Measurements from ENCODE around the gene HIKESHI.

HIKESHI gene

GRCh38 chr11:86370922-86371594 lies 69.0 kb downstream of the HIKESHI start:
- Histone ChIP-seq H3K27ac (ENCODE audit: insufficient read depth, low read length, poor library complexity, severe bottlenecking) (no peak overlapping the region), H3K4me1 (ENCODE audit: control insufficient read depth, insufficient read depth, low read length, poor library complexity, severe bottlenecking) (no peaks in the 10 kb centered on the region), H3K36me3 (ENCODE audit: control insufficient read depth, insufficient read depth, low read length) (no peaks in the 10 kb centered on the region), H3K27me3 (replicated peaks; ENCODE audit: control insufficient read depth, insufficient read depth, low read length, poor library complexity, severe bottlenecking) (no peaks in the 10 kb centered on the region), H3K4me3 (ENCODE audit: insufficient read depth, low read depth, low read length, poor library complexity, severe bottlenecking) (no peak overlapping the region), H3K9me3 (ENCODE audit: control insufficient read depth, low read length) (no peaks in the 10 kb centered on the region)
- DNase-seq: no peak

- no peaks in the 10 kb centered on the region for H3K36me3 ChIP-seq (ENCODE audit: control insufficient read depth, insufficient read depth, low read length)
- no peaks in the 10 kb centered on the region for H3K9me3 ChIP-seq (ENCODE audit: control insufficient read depth, low read length)
- H3K27ac ChIP-seq (ENCODE audit: insufficient read depth, low read length, poor library complexity, severe bottlenecking): no peak overlapping the region
- no peak overlapping the region for H3K4me3 ChIP-seq (ENCODE audit: insufficient read depth, low read depth, low read length, poor library complexity, severe bottlenecking)
- no peaks in the 10 kb centered on the region for H3K4me1 ChIP-seq (ENCODE audit: control insufficient read depth, insufficient read depth, low read length, poor library complexity, severe bottlenecking)
- no peak for DNase-seq
- H3K27me3 ChIP-seq (replicated peaks; ENCODE audit: control insufficient read depth, insufficient read depth, low read length, poor library complexity, severe bottlenecking): no peaks in the 10 kb centered on the region
These were observed 70.0 kb downstream of the HIKESHI start for GRCh38 chr11:86372041-86372440.

- Histone ChIP-seq H3K36me3 (ENCODE audit: control insufficient read depth, insufficient read depth, low read length) (no peaks in the 10 kb centered on the region), H3K27ac (ENCODE audit: insufficient read depth, low read length, poor library complexity, severe bottlenecking) (no peak overlapping the region), H3K27me3 (replicated peaks; ENCODE audit: control insufficient read depth, insufficient read depth, low read length, poor library complexity, severe bottlenecking) (no peaks in the 10 kb centered on the region), H3K4me3 (ENCODE audit: insufficient read depth, low read depth, low read length, poor library complexity, severe bottlenecking) (no peak overlapping the region), H3K4me1 (ENCODE audit: control insufficient read depth, insufficient read depth, low read length, poor library complexity, severe bottlenecking) (no peaks in the 10 kb centered on the region), H3K9me3 (ENCODE audit: control insufficient read depth, low read length) (no peaks in the 10 kb centered on the region)
- DNase-seq: no peak
These were observed 70.5 kb downstream of the HIKESHI start for GRCh38 chr11:86372586-86372985.

GRCh38 chr11:86374069-86374468 lies 72.0 kb downstream of the HIKESHI start:
- Histone ChIP-seq H3K27me3 (replicated peaks; ENCODE audit: control insufficient read depth, insufficient read depth, low read length, poor library complexity, severe bottlenecking) (no peaks in the 10 kb centered on the region), H3K4me1 (ENCODE audit: control insufficient read depth, insufficient read depth, low read length, poor library complexity, severe bottlenecking) (no peaks in the 10 kb centered on the region), H3K9me3 (ENCODE audit: control insufficient read depth, low read length) (no peaks in the 10 kb centered on the region), H3K27ac (ENCODE audit: insufficient read depth, low read length, poor library complexity, severe bottlenecking) (no peak overlapping the region), H3K4me3 (ENCODE audit: insufficient read depth, low read depth, low read length, poor library complexity, severe bottlenecking) (no peak overlapping the region), H3K36me3 (ENCODE audit: control insufficient read depth, insufficient read depth, low read length) (no peaks in the 10 kb centered on the region)
- DNase-seq: no peak

GRCh38 chr11:86374586-86374985 lies 72.5 kb downstream of the HIKESHI start, which contains the start of gene CCDC81:
TSS of gene CCDC81 (plus strand) at chr11:86374887. CDS start at chr11:86375164, 277 bp downstream.
- H3K27ac ChIP-seq (ENCODE audit: insufficient read depth, low read length, poor library complexity, severe bottlenecking): no peak within 1 kb of the TSS
- no peak within 1 kb of the TSS for H3K4me3 ChIP-seq (ENCODE audit: insufficient read depth, low read depth, low read length, poor library complexity, severe bottlenecking)
- no peaks in the 10 kb centered on the region for H3K36me3 ChIP-seq (ENCODE audit: control insufficient read depth, insufficient read depth, low read length)
- no peak for DNase-seq
- H3K9me3 ChIP-seq (ENCODE audit: control insufficient read depth, low read length): no peaks in the 10 kb centered on the region
- H3K4me1 ChIP-seq (ENCODE audit: control insufficient read depth, insufficient read depth, low read length, poor library complexity, severe bottlenecking): no peaks in the 10 kb centered on the region
- H3K27me3 ChIP-seq (replicated peaks; ENCODE audit: control insufficient read depth, insufficient read depth, low read length, poor library complexity, severe bottlenecking): no peaks in the 10 kb centered on the region

- DNase-seq: no peak
- Histone ChIP-seq H3K27ac (ENCODE audit: insufficient read depth, low read length, poor library complexity, severe bottlenecking) (no peak overlapping the region), H3K9me3 (ENCODE audit: control insufficient read depth, low read length) (no peaks in the 10 kb centered on the region), H3K4me3 (ENCODE audit: insufficient read depth, low read depth, low read length, poor library complexity, severe bottlenecking) (no peak overlapping the region), H3K36me3 (ENCODE audit: control insufficient read depth, insufficient read depth, low read length) (no peaks in the 10 kb centered on the region), H3K4me1 (ENCODE audit: control insufficient read depth, insufficient read depth, low read length, poor library complexity, severe bottlenecking) (no peaks in the 10 kb centered on the region), H3K27me3 (replicated peaks; ENCODE audit: control insufficient read depth, insufficient read depth, low read length, poor library complexity, severe bottlenecking) (no peaks in the 10 kb centered on the region)
These were observed 75.9 kb downstream of the HIKESHI start for GRCh38 chr11:86377972-86378371.

GRCh38 chr11:86380295-86381059 lies 78.4 kb downstream of the HIKESHI start:
- Histone ChIP-seq H3K9me3 (ENCODE audit: control insufficient read depth, low read length) (no peaks in the 10 kb centered on the region), H3K27me3 (replicated peaks; ENCODE audit: control insufficient read depth, insufficient read depth, low read length, poor library complexity, severe bottlenecking) (no peaks in the 10 kb centered on the region), H3K36me3 (ENCODE audit: control insufficient read depth, insufficient read depth, low read length) (no peaks in the 10 kb centered on the region), H3K4me3 (ENCODE audit: insufficient read depth, low read depth, low read length, poor library complexity, severe bottlenecking) (no peak overlapping the region), H3K4me1 (ENCODE audit: control insufficient read depth, insufficient read depth, low read length, poor library complexity, severe bottlenecking) (no peaks in the 10 kb centered on the region), H3K27ac (ENCODE audit: insufficient read depth, low read length, poor library complexity, severe bottlenecking) (no peak overlapping the region)
- no peak for DNase-seq

- H3K9me3 ChIP-seq (ENCODE audit: control insufficient read depth, low read length): no peaks in the 10 kb centered on the region
- no peak overlapping the region for H3K4me3 ChIP-seq (ENCODE audit: insufficient read depth, low read depth, low read length, poor library complexity, severe bottlenecking)
- no peaks in the 10 kb centered on the region for H3K36me3 ChIP-seq (ENCODE audit: control insufficient read depth, insufficient read depth, low read length)
- H3K27me3 ChIP-seq (replicated peaks; ENCODE audit: control insufficient read depth, insufficient read depth, low read length, poor library complexity, severe bottlenecking): no peaks in the 10 kb centered on the region
- no peak overlapping the region for H3K27ac ChIP-seq (ENCODE audit: insufficient read depth, low read length, poor library complexity, severe bottlenecking)
- no peaks in the 10 kb centered on the region for H3K4me1 ChIP-seq (ENCODE audit: control insufficient read depth, insufficient read depth, low read length, poor library complexity, severe bottlenecking)
- DNase-seq: no peak
These were observed 81.3 kb downstream of the HIKESHI start for GRCh38 chr11:86383041-86383955.

GRCh38 chr11:86386283-86386682 lies 84.2 kb downstream of the HIKESHI start:
- no peak for DNase-seq
- no peaks in the 10 kb centered on the region for H3K27me3 ChIP-seq (replicated peaks; ENCODE audit: control insufficient read depth, insufficient read depth, low read length, poor library complexity, severe bottlenecking)
- no peaks in the 10 kb centered on the region for H3K4me1 ChIP-seq (ENCODE audit: control insufficient read depth, insufficient read depth, low read length, poor library complexity, severe bottlenecking)
- H3K27ac ChIP-seq (ENCODE audit: insufficient read depth, low read length, poor library complexity, severe bottlenecking): no peak overlapping the region
- no peaks in the 10 kb centered on the region for H3K9me3 ChIP-seq (ENCODE audit: control insufficient read depth, low read length)
- no peaks in the 10 kb centered on the region for H3K36me3 ChIP-seq (ENCODE audit: control insufficient read depth, insufficient read depth, low read length)
- no peak overlapping the region for H3K4me3 ChIP-seq (ENCODE audit: insufficient read depth, low read depth, low read length, poor library complexity, severe bottlenecking)

Measured in effector memory CD4-positive, alpha-beta T cell (primary cell).